H1 (cell line): ENCODE measurements around the gene CMIP. TPM values are rescaled to one million over a fixed set of nuclear protein-coding genes. Genes with fewer than 3 reads are reported as not detected.

Source experiments
- CTCF ChIA-PET: fragments of 300-600 bp; sonication (Branson Sonifier 250); formaldehyde crosslinking; loops from one replicate; lab custom pipeline; 2021; ENCODE audit not compliant: partially characterized antibody; lab: Charles Lee
- POLR2A ChIA-PET: fragments of 300-600 bp; sonication (Branson Sonifier 250); formaldehyde crosslinking; loops from one replicate; lab custom pipeline; 2021; ENCODE audit warnings: inconsistent platforms; ENCODE audit not compliant: partially characterized antibody; lab: Charles Lee
- DNase-seq, 2 experiments: peaks; one replicate each; pipeline versions ENCODE4 v3.0.0 to v3.0.0-alpha.2; 2010 to 2022; ENCODE audit warnings: low spot score in 2 of 2, low read depth in 1 of 2, mixed read lengths in 1 of 2
- FAIRE-seq: peaks from 2 replicates; lab custom pipeline; 2011; peaks lifted over from hg19 to GRCh38; lab: Jason Lieb, UNC
- H2AFZ ChIP-seq: 2 replicates; pipeline ENCODE4 v1.8.1; 2012; ENCODE audit warnings: low read length, inconsistent platforms
- H2AK5ac ChIP-seq: 2 replicates; pipeline ENCODE4 v1.6.1; 2013; ENCODE audit warnings: low read depth, low read length
- H2BK120ac ChIP-seq: replicated peaks from 2 replicates; pipeline ENCODE3; 2013; ENCODE audit warnings: low read depth, low read length, inconsistent platforms
- H2BK12ac ChIP-seq: 2 replicates; pipeline ENCODE4 v1.6.1; 2013; ENCODE audit warnings: low read depth, low read length
- H2BK15ac ChIP-seq: 2 replicates; pipeline ENCODE4 v1.6.1; 2013; ENCODE audit warnings: low read length
- H2BK20ac ChIP-seq: 2 replicates; pipeline ENCODE4 v1.6.1; 2013; ENCODE audit warnings: low read length
- H2BK5ac ChIP-seq: 2 replicates; pipeline ENCODE4 v1.6.1; 2013; ENCODE audit warnings: low read depth, low read length
- H3K14ac ChIP-seq: 2 replicates; pipeline ENCODE4 v1.6.1; 2013; ENCODE audit warnings: inconsistent platforms; ENCODE audit not compliant: insufficient read length
- H3K18ac ChIP-seq: 2 replicates; pipeline ENCODE4 v1.6.1; 2013; ENCODE audit warnings: low read length; ENCODE audit errors: extremely low read depth
- H3K23ac ChIP-seq: 2 replicates; pipeline ENCODE4 v1.6.1; 2013; ENCODE audit warnings: inconsistent platforms; ENCODE audit not compliant: insufficient read length
- H3K23me2 ChIP-seq: 2 replicates; pipeline ENCODE4 v1.6.1; 2013; ENCODE audit warnings: low read depth, low read length
- H3K27ac ChIP-seq: 2 replicates; pipeline ENCODE4 v1.6.1; 2011; ENCODE audit warnings: low read depth, low read length, inconsistent platforms
- H3K27me3 ChIP-seq, 4 experiments: replicated peaks in 1 of 4; 1 replicate in 1 of 4; 2 replicates in 3 of 4; pipeline versions ENCODE4 v1.6.1 to v1.8.1; 2011 to 2013; ENCODE audit warnings: low read length in 3 of 4, mild to moderate bottlenecking in 3 of 4, inconsistent platforms in 2 of 4, mixed read lengths in 2 of 4, moderate library complexity in 1 of 4; ENCODE audit not compliant: control insufficient read depth in 3 of 4, insufficient read depth in 3 of 4; ENCODE audit errors: extremely low read depth in 1 of 4
- H3K36me3 ChIP-seq, 4 experiments: 2 replicates each; pipeline versions ENCODE4 v1.6.1 to v1.8.1; 2011 to 2013; ENCODE audit warnings: mild to moderate bottlenecking in 4 of 4, low read length in 3 of 4, moderate library complexity in 2 of 4, control low read depth in 1 of 4, inconsistent platforms in 1 of 4; ENCODE audit not compliant: insufficient read depth in 4 of 4, control insufficient read depth in 2 of 4
- H3K4ac ChIP-seq: replicated peaks from 2 replicates; pipeline ENCODE3; 2013; ENCODE audit warnings: low read length, low read depth, mixed read lengths, inconsistent platforms; ENCODE audit not compliant: insufficient read length
- H3K4me1 ChIP-seq, 4 experiments: replicated peaks in 1 of 4; 1 replicate in 1 of 4; 2 replicates in 3 of 4; pipeline versions ENCODE4 v1.6.1 to v1.8.1; 2011 to 2013; ENCODE audit warnings: low read length in 3 of 4, inconsistent platforms in 2 of 4, mixed read lengths in 1 of 4; ENCODE audit not compliant: insufficient read depth in 4 of 4, control insufficient read depth in 3 of 4
- H3K4me2 ChIP-seq, 2 experiments: 2 replicates each; pipeline versions ENCODE4 v1.6.1 to v1.8.1; 2011 to 2013; ENCODE audit warnings: low read depth in 2 of 2, low read length in 2 of 2, control low read depth in 1 of 2, inconsistent platforms in 1 of 2, mild to moderate bottlenecking in 1 of 2; ENCODE audit not compliant: insufficient read depth in 1 of 2
- H3K4me3 ChIP-seq, 4 experiments: fragments of 200-600, 300-600 bp in 1 of 4; sonication (generic), shearing (Covaris generic), sonication (Bioruptor Twin) in 1 of 4; 2 replicates each; pipeline versions ENCODE4 v1.5.1 to v1.8.1; 2011 to 2016; ENCODE audit warnings: low read length in 4 of 4, low read depth in 3 of 4, control low read depth in 2 of 4, inconsistent platforms in 2 of 4, mild to moderate bottlenecking in 2 of 4, mixed read lengths in 1 of 4, moderate library complexity in 1 of 4; ENCODE audit not compliant: insufficient read depth in 2 of 4; ENCODE audit errors: extremely low read depth in 1 of 4
- H3K56ac ChIP-seq: replicated peaks from 2 replicates; pipeline ENCODE3; 2013; ENCODE audit warnings: low read depth, mild to moderate bottlenecking, mixed read lengths, low read length, inconsistent platforms; ENCODE audit not compliant: insufficient read length
- H3K79me1 ChIP-seq: 2 replicates; pipeline ENCODE4 v1.6.1; 2013; ENCODE audit warnings: low read depth, low read length, control low read depth
- H3K79me2 ChIP-seq, 2 experiments: 2 replicates each; pipeline versions ENCODE4 v1.6.1 to v1.8.1; 2012 to 2013; ENCODE audit warnings: low read length in 2 of 2, mild to moderate bottlenecking in 2 of 2, inconsistent platforms in 1 of 2; ENCODE audit not compliant: insufficient read depth in 2 of 2, control insufficient read depth in 1 of 2
- H3K9ac ChIP-seq, 4 experiments: replicated peaks in 1 of 4; 1 replicate in 1 of 4; 2 replicates in 3 of 4; pipeline versions ENCODE4 v1.6.1 to v1.8.1; 2011 to 2013; ENCODE audit warnings: low read depth in 3 of 4, low read length in 3 of 4, control low read depth in 2 of 4, mild to moderate bottlenecking in 2 of 4, moderate library complexity in 2 of 4, inconsistent platforms in 1 of 4; ENCODE audit errors: extremely low read depth in 1 of 4
- H3K9me3 ChIP-seq, 2 experiments: 2 replicates each; pipeline versions ENCODE4 v1.6.1 to v1.8.1; 2012 to 2013; ENCODE audit warnings: mild to moderate bottlenecking in 2 of 2, moderate library complexity in 2 of 2, control low read depth in 1 of 2, inconsistent platforms in 1 of 2, low read depth in 1 of 2, low read length in 1 of 2, mixed read lengths in 1 of 2; ENCODE audit not compliant: insufficient read depth in 2 of 2
- H4K20me1 ChIP-seq, 2 experiments: replicated peaks in 1 of 2; 2 replicates each; pipeline versions ENCODE3 to v1.8.1; 2011 to 2013; ENCODE audit warnings: inconsistent platforms in 2 of 2, low read length in 2 of 2, mild to moderate bottlenecking in 1 of 2; ENCODE audit not compliant: insufficient read depth in 2 of 2, control insufficient read depth in 1 of 2
- H4K5ac ChIP-seq: 2 replicates; pipeline ENCODE4 v1.6.1; 2013; ENCODE audit warnings: low read length, low read depth, mixed read lengths, inconsistent platforms; ENCODE audit not compliant: insufficient read length
- H4K8ac ChIP-seq: 2 replicates; pipeline ENCODE4 v1.8.0; 2013; ENCODE audit warnings: mild to moderate bottlenecking, moderate library complexity, low read length, inconsistent platforms; ENCODE audit not compliant: insufficient read depth; ENCODE audit errors: extremely low read depth
- H4K91ac ChIP-seq: replicated peaks from 2 replicates; pipeline ENCODE3; 2013; ENCODE audit warnings: low read length, mixed read lengths, inconsistent platforms; ENCODE audit not compliant: insufficient read length
- ATF2 ChIP-seq: IDR thresholded peaks from 2 replicates; pipeline ENCODE4 v1.6.1; 2012; ENCODE audit warnings: low read length, inconsistent platforms
- GTF2F1 ChIP-seq: IDR thresholded peaks from 2 replicates; pipeline ENCODE4 v1.6.1; 2012; ENCODE audit warnings: low read depth, low read length, improper control_type of control experiment, borderline replicate concordance
- POLR2AphosphoS5 ChIP-seq: IDR thresholded peaks from 2 replicates; pipeline ENCODE4 v1.6.1; 2011; ENCODE audit warnings: low read depth, low read length
- SIN3A ChIP-seq, 2 experiments: IDR thresholded peaks in 1 of 2; conservative IDR thresholded peaks in 1 of 2; 2 replicates each; pipeline ENCODE4 v1.6.1; 2011 to 2012; ENCODE audit warnings: low read length in 2 of 2, improper control_type of control experiment in 1 of 2, low read depth in 1 of 2, mild to moderate bottlenecking in 1 of 2
- SIX5 ChIP-seq: IDR thresholded peaks from 2 replicates; pipeline ENCODE4 v1.6.1; 2011; ENCODE audit warnings: mild to moderate bottlenecking, low read depth, low read length
- SP2 ChIP-seq: IDR thresholded peaks from 2 replicates; pipeline ENCODE4 v1.6.1; 2012; ENCODE audit warnings: mild to moderate bottlenecking, low read length, inconsistent platforms
- SRF ChIP-seq: IDR thresholded peaks from 2 replicates; pipeline ENCODE4 v1.6.1; 2011; ENCODE audit warnings: mild to moderate bottlenecking, low read depth, low read length, moderate library complexity
- WGBS, 2 experiments: shearing (Covaris generic) in 1 of 2; methylation state at CpG; one replicate each; pipeline versions ENCODE4 v1.1.6 to v1.1.7; 2013 to 2015; ENCODE audit warnings: low lambda C conversion rate in 2 of 2, mixed read lengths in 2 of 2, inconsistent platforms in 1 of 2, low coverage in 1 of 2, missing lambda C conversion rate in 1 of 2; ENCODE audit not compliant: insufficient replicate concordance in 2 of 2, insufficient coverage in 1 of 2, insufficient read length in 1 of 2; ENCODE audit errors: extremely low coverage in 1 of 2, missing lambda C conversion rate in 1 of 2; 5-methylcytosine and 5-hydroxymethylcytosine counted together
- polyA plus RNA-seq, 7 experiments: library from polyadenylated mRNA; depleted of rRNA in 3 of 7; stranded (reverse) in 5 of 7; unstranded in 2 of 7; fragments of >200 nt in 5 of 7; fragments of 200-250 nt in 2 of 7; gene quantifications; 1 replicate in 5 of 7; 2 replicates in 1 of 7; 4 replicates in 1 of 7; pipeline versions ENCODE4 v1.2.1 to v1.2.3, GENCODE V29; 2011 to 2013; ENCODE audit warnings: missing spikeins in 2 of 7, mixed read lengths in 2 of 7
- total RNA-seq: library from RNA; stranded (reverse); fragmentation: NEBNext Ultra II Directional; extraction: Animal tissue kit (Norgen Biotek cat#: 25700); gene quantifications from 2 replicates; pipeline ENCODE4 v1.2.1, GENCODE V29; 2021

CMIP gene
- total and polyA plus RNA-seq, 2 of the 8 experiments (the other 6 are each of a cell fraction or from before 2014, with no cell fraction given), result 7.9 to 53.2 TPM

GRCh38 chr16:81399909-81400308 lies 44.7 kb upstream of the CMIP start:
- Histone ChIP-seq H3K14ac (no peak overlapping the region), H2BK12ac (no peak overlapping the region), H3K9ac (no peak overlapping the region), H4K5ac (no peak overlapping the region), H3K79me2 (no peaks in the 10 kb centered on the region), H4K91ac (no peak overlapping the region), H2AFZ (no peak overlapping the region), H3K9me3 (0 out of 4 replicates have a peak, but pooled peaks cover 0 to 4% of the 10 kb centered on the region in 2 experiments), H4K20me1 (no peaks in the 10 kb centered on the region), H3K4ac (no peak overlapping the region), H3K79me1 (no peaks in the 10 kb centered on the region), H2AK5ac (no peak overlapping the region), H3K56ac (no peak overlapping the region), H3K36me3 (no peaks in the 10 kb centered on the region), H3K4me2 (no peak overlapping the region), H2BK15ac (no peak overlapping the region), H2BK120ac (no peak overlapping the region), H3K27me3 (no peaks in the 10 kb centered on the region; a peak in 2 of 7 replicates), H2BK5ac (no peak overlapping the region), H2BK20ac (no peak overlapping the region), H3K18ac (no peak overlapping the region), H3K4me3 (no peak overlapping the region), H3K27ac (no peak overlapping the region), H3K4me1 (peaks cover 0 to 5% (median 2%) of the 10 kb centered on the region in 4 experiments; a peak in 4 of 7 replicates), H3K23me2 (no peaks in the 10 kb centered on the region), H3K23ac (no peak overlapping the region), H4K8ac (no peak overlapping the region)
- TF ChIP-seq SRF, result no peak
- no peak for TF ChIP-seq POLR2AphosphoS5
- TF ChIP-seq ATF2, result no peak
- TF ChIP-seq SP2, result no peak
- TF ChIP-seq SIX5, result no peak
- TF ChIP-seq GTF2F1, result no peak
- TF ChIP-seq SIN3A (conservative IDR thresholded peaks at IDR 0.05 in 1 of 2, IDR thresholded peaks at IDR 0.05 in 1 of 2; ENCODE audit: low read depth in 1 of 2, low read length in 2 of 2), result no peak
- CTCF ChIA-PET, result interaction anchor here (0.7 to 2.1 kb wide), 7 partner anchors 14 to 323 kb away, joined by 3 to 8 read pairs (median 4); no protein-coding TSS in a partner anchor
- POLR2A ChIA-PET, result interaction anchor here (0.8 kb wide), 1 partner anchor 141 kb away, joined by 3 read pairs; no protein-coding TSS in a partner anchor
- DNase-seq (no peak), FAIRE-seq (no peak)
- 86% methylated on average over 1 of the region's 1 CpG; no CpG with 5 or more reads in 1 of the 2 experiments for WGBS, 2 experiments
